Smooth muscle cell (in vitro differentiated cells): Measurements from ENCODE around the gene NTS. TPM values are rescaled to one million over a fixed set of nuclear protein-coding genes. Genes with fewer than 3 reads are reported as not detected.

Experiments used
- DNase-seq: peaks from one replicate; lab custom pipeline; 2025; ENCODE audit not compliant: unreplicated experiment; lab: John Stamatoyannopoulos, UW
- H2AFZ ChIP-seq: fragments of 200-600 bp; sonication (generic); 2 replicates; pipeline ENCODE4 v1.6.0; 2016; ENCODE audit warnings: antibody characterized with exemption, low read depth, mild to moderate bottlenecking
- H3F3A ChIP-seq: fragments of 200-600 bp; sonication (generic); 2 replicates; pipeline ENCODE4 v1.6.0; 2017; ENCODE audit warnings: antibody characterized with exemption, low read depth
- H3K27ac ChIP-seq: fragments of 200-600 bp; sonication (generic); 2 replicates; pipeline ENCODE4 v1.5.1; 2016; ENCODE audit warnings: low read depth, mild to moderate bottlenecking
- H3K27me3 ChIP-seq: fragments of 200-600 bp; sonication (generic); 2 replicates; pipeline ENCODE4 v1.6.1; 2016; ENCODE audit warnings: low read depth, mild to moderate bottlenecking
- H3K36me3 ChIP-seq: fragments of 200-600 bp; sonication (generic); 2 replicates; pipeline ENCODE4 v1.5.1; 2016; ENCODE audit warnings: low read depth
- H3K4me1 ChIP-seq: fragments of 200-600 bp; sonication (generic); 2 replicates; pipeline ENCODE4 v1.5.1; 2016; ENCODE audit warnings: low read depth
- H3K4me2 ChIP-seq: fragments of 200-600 bp; sonication (generic); 2 replicates; pipeline ENCODE4 v1.6.0; 2016; ENCODE audit warnings: mild to moderate bottlenecking
- H3K4me3 ChIP-seq: fragments of 200-600 bp; sonication (generic); 2 replicates; pipeline ENCODE4 v1.5.1; 2016; ENCODE audit warnings: mild to moderate bottlenecking
- H3K79me2 ChIP-seq: fragments of 200-600 bp; sonication (generic); 2 replicates; pipeline ENCODE4 v1.6.0; 2016; ENCODE audit warnings: low read depth, mild to moderate bottlenecking
- H3K9ac ChIP-seq: fragments of 200-600 bp; sonication (generic); 2 replicates; pipeline ENCODE4 v1.6.0; 2016; ENCODE audit warnings: low read depth
- H3K9me3 ChIP-seq: fragments of 200-600 bp; sonication (generic); replicated peaks from 2 replicates; pipeline ENCODE4 v1.5.1; 2016; ENCODE audit warnings: low read depth
- H4K20me1 ChIP-seq: fragments of 200-600 bp; sonication (generic); 2 replicates; pipeline ENCODE4 v1.6.0; 2016; ENCODE audit warnings: low read depth
- polyA plus RNA-seq: library from polyadenylated mRNA; unstranded; fragments of >200 nt; fragmentation: Nextera tagmentation; extraction: Ambion mirVana; gene quantifications from 2 replicates; pipeline ENCODE4 v1.2.1, GENCODE V29; 2016
- total RNA-seq: library from RNA; depleted of rRNA; stranded (reverse); fragments of >200 nt; gene quantifications from 2 replicates; pipeline ENCODE4 v1.2.3, GENCODE V29; 2014
- TF ChIP-seq, protein P1 (sequence below): fragments of 200-600 bp; sonication (generic); IDR thresholded peaks from 2 replicates; pipeline ENCODE4 v1.5.1; 2017; ENCODE audit warnings: borderline replicate concordance, mild to moderate bottlenecking, antibody characterized with exemption; ENCODE audit not compliant: insufficient read depth, poor library complexity, severe bottlenecking

Gene NTS
- total and polyA plus RNA-seq, 2 experiments from 2014 or later, result not detected

DNA sequence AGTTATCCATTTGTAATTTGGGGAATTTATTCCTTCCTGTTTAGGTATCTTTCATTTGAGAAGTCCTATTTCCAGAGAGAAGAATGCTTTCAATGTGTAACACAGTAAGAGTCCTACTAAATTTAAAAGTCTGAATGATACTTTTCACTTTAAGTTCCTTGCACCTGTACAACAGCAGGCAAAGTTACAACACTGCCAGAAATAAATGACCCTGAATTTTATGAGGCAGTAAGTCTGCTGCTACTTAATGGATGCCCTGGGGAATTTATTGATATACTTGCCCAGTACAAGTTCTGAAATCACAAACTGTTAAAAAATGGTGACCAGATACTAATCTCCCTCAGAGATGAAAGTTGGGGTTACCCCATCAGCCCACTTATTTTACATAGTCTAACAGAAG lies 53.1 kb downstream of the NTS start:
- Histone ChIP-seq H3K27ac (no peak overlapping the region), H3F3A (no peaks in the 10 kb centered on the region), H3K4me3 (no peak overlapping the region), H3K79me2 (no peaks in the 10 kb centered on the region), H3K4me2 (no peak overlapping the region), H3K9ac (no peak overlapping the region), H3K27me3 (no peaks in the 10 kb centered on the region), H2AFZ (no peak overlapping the region), H3K9me3 (no peaks in the 10 kb centered on the region), H3K4me1 (no peaks in the 10 kb centered on the region), H3K36me3 (no peaks in the 10 kb centered on the region), H4K20me1 (no peaks in the 10 kb centered on the region)
- TF ChIP-seq, protein P1, sequence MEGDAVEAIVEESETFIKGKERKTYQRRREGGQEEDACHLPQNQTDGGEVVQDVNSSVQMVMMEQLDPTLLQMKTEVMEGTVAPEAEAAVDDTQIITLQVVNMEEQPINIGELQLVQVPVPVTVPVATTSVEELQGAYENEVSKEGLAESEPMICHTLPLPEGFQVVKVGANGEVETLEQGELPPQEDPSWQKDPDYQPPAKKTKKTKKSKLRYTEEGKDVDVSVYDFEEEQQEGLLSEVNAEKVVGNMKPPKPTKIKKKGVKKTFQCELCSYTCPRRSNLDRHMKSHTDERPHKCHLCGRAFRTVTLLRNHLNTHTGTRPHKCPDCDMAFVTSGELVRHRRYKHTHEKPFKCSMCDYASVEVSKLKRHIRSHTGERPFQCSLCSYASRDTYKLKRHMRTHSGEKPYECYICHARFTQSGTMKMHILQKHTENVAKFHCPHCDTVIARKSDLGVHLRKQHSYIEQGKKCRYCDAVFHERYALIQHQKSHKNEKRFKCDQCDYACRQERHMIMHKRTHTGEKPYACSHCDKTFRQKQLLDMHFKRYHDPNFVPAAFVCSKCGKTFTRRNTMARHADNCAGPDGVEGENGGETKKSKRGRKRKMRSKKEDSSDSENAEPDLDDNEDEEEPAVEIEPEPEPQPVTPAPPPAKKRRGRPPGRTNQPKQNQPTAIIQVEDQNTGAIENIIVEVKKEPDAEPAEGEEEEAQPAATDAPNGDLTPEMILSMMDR, result no peak
- no peak for DNase-seq

Other genes starting within 250 kb of the NTS start
- 0.31 and 0.85 TPM in 2 replicates for gene RASSF9, start 37.9 kb upstream of the NTS start, total RNA-seq
- gene RASSF9, start 37.9 kb upstream of the NTS start, polyA plus RNA-seq, result 0.16 TPM in 1 of 2 replicates, not detected in the other